NCI-H1417 treated with DMSO at 0.1 percent for 48 hours (cell line): ENCODE measurements around the gene TRIM38.
"Not testable (repeated sequence)": the region's sequence is repeated elsewhere in the genome, so short reads cannot be mapped to it uniquely, and the experiment has no call there.

Experiments used
- DNase-seq: peaks from one replicate; lab custom pipeline; 2025; lab: John Stamatoyannopoulos, UW

TRIM38 gene, protein sequence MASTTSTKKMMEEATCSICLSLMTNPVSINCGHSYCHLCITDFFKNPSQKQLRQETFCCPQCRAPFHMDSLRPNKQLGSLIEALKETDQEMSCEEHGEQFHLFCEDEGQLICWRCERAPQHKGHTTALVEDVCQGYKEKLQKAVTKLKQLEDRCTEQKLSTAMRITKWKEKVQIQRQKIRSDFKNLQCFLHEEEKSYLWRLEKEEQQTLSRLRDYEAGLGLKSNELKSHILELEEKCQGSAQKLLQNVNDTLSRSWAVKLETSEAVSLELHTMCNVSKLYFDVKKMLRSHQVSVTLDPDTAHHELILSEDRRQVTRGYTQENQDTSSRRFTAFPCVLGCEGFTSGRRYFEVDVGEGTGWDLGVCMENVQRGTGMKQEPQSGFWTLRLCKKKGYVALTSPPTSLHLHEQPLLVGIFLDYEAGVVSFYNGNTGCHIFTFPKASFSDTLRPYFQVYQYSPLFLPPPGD

DNA sequence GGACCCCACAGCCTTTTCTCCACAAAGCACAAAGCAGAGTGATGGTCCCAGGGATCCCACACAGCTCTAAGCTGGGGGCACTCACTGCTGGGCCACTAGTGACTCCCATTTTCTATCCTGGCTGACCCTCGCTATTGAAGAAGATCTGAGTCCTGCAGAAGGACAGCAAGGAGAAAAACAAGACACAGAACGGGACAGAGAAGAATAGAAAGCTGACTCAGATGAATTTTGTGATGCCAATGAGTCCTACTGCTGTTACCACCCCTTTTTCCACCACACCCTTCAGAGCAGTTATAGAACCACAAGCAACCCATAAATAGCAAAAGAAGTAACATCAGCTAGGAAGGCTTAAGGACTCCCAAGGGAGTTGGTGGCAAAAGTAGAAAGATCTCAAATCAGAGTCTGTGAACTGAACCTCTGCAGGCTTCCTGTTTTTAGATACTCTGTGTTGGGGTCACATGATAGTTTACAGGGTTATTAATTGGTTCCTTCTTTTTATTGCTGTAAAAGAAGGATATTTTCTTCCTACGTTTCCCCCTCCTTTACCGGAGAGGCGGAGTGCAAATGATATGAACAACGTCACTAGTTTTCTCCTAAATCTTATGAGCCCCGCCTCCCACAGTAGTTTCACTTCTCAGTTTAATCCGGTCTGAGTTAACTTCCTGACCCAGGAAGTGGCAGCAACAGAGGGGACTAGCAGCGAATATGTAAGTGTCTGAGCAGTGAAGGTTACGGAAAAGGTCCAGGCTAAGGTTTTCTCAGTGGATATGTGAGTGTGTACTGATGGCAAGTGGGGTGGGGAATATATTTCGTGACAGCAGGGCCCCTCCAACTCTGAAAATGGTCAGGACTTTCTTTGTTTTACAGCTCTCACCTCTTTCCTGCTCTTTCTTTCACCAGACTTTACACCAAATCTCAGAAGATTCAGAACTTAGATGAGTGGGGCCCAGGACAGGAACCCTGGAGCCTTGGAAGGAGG lies at the start of gene TRIM38:
Gene TRIM38, plus strand, starts transcription at position 654 of the 979 bp plus-strand sequence. CDS start 3,721 bp downstream, outside the sequence.
- no peak for DNase-seq

DNA sequence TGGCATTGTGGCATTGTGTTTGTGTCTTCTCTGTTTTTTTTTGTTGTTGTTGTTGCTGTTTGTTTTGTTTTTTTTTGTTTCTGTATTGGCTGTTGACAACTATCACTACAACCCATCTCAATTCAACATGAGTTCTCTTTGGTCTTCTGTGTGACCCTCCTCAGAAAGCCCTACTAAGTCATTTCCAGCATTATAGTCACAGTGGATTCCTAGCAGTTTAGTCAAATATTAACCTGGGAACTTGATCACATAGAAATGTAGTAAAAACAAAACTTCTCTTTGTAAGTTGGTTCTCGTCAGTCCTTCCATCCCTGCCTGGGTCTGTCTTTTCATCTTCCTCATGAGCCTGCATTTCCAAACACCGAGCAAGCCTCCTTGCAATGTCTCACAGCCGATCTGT lies 48.9 kb upstream of the TRIM38 start:
- no peak for DNase-seq

DNA sequence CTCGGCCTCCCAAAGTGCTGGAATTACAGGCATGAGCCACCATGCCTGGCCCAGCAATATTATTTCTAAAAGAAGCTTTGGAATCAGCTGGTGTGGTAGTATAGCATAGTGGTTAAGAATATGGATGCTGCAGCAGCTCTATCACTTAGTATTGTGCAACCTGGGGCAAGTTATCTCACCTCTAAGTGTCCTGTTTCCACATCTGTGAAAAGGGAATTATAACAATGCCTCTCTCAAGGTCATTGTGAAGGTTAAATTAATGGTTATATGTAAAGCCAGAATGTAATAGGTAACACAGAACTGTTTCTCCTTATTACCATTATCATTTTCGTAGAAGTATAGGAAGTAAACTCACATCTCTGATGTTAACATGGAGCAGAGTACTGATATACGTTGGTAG lies 46.3 kb upstream of the TRIM38 start:
- no peak for DNase-seq

DNA sequence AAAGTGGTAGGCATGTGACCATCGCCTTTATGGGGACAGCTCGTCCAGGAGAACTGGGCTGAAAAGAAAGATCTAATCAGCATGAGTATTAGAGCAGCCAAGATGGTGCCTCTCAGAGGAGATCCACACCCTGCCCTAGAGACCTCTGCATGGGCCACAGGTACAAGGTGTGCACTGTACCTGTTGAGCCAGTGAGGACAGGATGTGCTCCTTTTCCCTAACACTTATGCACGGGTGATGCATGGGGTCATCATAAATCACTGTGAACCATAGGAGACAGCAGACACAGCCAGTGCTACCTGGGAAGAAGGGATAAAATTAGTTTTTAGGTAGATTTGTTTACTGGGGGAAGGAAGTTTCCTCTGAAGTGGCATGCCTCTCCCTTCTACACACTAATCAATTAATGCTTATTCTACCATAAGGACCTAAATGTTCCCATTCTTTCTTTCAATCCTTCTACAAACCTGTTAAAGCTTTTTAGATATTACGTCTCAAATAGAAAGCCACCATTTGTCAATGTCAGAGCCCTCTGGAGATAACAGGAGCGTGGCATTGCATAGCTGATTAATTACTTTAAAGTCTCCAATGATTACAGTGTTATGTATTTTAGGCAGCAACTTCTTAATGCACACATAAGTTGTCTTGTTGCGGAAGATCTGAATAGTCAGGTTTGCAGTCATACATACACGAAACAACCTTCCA lies 45.7 kb upstream of the TRIM38 start:
- DNase-seq = no peak

DNA sequence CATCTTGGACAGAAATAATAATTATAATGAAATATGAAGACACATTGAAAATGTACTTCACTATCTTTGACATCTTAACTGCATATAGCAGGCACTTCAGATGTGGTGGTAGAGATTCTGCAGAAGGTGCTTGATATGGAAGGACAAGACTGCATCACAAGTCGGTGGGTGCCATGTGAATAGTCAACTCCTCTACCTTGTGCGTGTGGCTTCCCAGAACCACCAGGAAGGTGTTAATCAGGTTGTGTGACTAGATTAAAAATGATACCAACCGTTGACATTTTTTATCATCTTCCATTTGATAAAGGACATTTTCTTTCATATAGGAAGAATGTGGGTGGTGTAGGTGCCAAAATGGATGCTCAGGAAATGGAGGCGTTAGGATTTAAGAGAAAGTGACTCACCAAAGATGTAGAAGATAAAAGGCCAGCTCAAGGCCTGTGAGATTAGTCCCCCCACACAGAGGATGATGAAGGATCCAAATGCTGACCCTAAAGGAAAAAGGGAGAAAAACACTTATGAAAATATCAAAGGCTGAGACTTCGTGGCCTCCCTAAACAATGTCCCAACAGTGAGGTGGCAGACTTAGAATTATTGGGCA lies 44.4 kb upstream of the TRIM38 start:
- DNase-seq = no peak

DNA sequence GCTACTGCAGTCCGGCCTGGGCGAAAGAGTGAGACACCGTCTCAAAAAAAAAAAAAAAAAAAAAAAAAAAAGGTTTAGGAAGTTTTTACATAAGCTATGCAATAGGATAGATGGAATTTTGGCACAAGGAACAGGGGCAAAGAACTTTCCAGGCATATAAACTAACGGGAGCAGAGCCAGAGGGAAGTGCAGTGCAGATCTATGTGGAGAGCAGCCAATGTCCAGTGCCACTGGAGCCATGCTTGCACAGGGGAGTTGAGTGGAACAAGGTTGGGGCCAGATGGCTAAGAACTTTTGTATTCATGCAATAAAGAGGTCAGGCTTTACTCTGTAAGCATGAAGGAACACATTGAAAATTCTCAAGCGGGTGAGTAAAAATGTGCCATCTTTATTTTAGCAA lies 42.9 kb upstream of the TRIM38 start:
- DNase-seq = no peak

DNA sequence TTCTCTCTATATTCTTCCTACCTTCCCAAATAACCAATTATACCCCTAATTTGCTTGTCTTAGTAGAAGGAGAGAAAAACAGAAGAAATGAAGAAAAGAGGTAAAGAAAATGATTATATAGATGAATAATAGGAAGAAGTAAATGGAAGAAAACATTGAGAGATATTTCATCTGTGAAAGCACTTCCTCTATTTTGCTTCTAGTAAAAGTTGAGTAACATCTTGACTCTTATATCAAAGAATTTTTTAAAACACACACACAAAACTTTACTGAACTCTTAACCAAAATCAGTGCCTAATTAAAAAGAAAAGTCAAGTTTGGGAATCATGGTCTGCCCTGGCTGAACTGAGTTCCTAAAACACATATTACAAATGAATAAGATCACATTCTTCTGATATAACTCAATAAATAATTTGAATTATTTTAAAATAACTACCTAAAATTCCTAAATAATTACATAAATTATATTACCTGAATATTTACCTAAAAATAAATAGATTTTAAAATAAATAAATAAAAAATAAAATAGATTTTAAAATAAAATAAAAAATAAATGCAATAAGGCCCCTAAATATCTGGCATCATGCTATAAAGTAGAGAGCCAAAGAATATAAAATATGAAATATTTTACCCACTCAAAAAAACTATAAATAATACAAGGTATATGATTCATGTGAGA lies 40.9 kb upstream of the TRIM38 start:
- no peak for DNase-seq

DNA sequence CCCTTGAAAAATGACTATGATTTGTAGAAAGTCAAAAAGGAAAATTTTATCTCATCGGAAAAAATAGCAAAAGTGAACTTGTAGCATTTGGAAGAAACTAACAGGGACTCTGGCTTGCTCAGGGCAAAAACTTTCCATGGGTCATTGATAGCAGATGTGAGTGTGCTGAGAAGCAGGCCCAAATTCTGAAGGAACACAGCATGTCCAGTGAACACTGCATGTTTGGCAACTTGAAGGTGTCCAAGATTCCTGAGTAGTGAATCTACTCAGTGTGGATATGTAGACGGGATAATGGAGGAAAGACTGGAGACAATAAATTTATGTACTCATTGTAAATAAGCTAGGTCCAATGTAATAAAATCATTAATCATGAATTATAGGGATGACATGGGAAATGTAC lies 40.3 kb upstream of the TRIM38 start:
- no peak for DNase-seq

DNA sequence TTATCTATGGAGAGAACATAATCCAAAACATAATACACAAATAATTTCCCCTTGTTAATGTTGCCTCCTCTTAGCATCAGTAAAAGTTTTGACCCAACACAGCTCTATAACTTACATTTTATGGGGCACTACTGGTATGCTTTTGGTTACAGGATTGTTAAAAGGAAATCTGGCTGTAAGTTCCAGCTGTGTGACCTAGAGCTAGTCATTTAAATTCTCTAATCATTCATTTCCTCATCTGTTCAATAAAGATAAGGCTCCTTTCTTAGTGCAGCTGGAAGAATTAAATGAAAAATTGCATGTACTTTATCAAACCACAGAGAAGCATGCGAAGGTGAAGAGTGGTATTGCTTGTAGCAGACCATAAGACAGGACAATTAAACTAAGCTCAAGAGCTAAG lies 36.7 kb upstream of the TRIM38 start:
- DNase-seq = no peak

DNA sequence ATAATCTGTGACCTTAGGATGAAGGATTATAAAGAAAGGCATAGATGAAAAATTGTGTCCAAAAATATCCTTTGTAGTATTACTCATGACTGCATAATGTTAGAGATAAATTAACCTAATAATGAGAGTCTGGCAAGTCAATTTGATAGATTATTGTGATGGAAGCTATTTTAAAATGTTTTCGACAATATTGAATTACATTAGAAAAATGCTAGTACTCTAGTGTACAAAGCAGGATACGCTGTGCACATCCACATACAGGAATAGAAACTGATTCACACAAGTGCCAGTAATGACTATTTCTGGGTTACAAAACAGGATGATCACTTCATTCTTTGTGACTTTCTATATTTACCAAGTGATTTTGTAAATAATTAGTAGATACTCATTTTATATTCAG lies 35.4 kb upstream of the TRIM38 start:
- no peak for DNase-seq

DNA sequence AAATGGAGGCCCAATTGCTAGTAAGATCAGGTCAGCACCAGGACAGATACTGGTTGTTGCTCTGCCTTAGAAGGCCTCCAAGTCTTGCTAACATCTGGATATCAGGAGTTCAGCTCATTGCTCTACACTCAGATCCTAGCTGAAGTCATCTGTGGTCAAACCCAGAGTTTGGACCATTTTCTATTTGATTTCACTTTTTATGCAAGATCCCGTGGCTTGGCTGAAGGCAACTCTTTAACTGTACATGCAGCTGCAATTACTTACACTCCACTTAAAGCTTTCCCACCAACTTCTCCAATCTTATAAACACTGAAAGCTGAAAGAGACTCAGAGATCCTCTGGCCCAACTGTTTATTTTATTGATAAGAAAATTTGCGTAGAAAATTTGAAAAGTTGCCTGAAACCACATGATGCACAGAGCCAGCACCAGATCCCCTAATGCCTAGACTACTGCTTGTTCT lies 34.8 kb upstream of the TRIM38 start:
- DNase-seq = no peak

DNA sequence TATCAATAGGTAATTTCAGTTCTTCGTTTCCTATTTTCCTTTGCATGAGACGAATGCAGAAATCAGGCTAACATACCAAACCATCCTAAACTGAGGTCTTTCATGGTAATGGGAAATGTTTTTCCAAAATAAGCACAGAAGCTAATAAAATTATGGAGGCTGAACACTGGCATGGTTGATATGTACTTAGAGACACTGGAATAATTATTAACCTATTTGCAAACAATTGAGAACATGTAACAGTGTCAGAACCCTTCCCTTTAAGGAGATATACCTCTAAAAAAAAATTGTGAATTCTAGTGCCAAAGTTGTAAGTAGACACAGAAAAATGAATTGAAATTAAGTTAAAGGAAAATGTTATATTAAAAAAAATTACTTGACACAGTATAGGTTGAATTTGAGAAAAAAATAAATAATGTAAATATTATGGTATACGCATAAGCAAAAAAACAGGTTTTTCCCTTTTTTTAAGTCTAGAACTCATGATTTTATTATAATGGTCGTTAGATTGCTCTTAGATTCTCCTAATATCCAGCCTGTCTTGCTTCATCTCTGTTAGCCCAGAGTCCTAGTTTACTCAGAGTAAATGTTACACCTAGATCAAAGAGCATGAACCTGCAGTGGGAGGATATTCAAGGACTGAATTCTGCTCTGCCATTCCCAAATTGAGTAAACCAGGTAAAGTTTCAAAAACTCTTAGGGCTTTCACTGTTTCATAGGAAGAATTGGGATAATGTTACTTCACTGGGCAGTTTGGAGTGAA lies 33.9 kb upstream of the TRIM38 start:
- DNase-seq = no peak

DNA sequence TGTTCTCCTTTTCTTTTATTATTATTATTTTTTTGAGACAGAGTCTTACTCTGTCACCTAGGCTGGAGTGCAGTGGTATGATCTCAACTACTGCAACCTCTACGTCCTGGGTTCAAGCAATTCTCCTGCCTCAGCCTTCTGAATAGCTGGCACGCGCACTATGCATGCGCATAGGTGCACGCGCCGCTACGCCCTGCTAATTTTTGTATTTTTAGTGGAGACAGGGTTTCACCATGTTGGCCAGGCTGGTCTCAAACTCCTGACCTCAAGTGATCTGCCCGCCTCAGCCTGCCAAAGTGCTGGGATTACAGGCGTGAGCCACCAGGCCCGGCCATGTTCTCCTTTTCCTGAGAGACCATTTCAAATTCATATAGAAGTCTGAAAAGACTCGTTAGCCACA lies 32.8 kb upstream of the TRIM38 start:
- not testable (repeated sequence) for DNase-seq

DNA sequence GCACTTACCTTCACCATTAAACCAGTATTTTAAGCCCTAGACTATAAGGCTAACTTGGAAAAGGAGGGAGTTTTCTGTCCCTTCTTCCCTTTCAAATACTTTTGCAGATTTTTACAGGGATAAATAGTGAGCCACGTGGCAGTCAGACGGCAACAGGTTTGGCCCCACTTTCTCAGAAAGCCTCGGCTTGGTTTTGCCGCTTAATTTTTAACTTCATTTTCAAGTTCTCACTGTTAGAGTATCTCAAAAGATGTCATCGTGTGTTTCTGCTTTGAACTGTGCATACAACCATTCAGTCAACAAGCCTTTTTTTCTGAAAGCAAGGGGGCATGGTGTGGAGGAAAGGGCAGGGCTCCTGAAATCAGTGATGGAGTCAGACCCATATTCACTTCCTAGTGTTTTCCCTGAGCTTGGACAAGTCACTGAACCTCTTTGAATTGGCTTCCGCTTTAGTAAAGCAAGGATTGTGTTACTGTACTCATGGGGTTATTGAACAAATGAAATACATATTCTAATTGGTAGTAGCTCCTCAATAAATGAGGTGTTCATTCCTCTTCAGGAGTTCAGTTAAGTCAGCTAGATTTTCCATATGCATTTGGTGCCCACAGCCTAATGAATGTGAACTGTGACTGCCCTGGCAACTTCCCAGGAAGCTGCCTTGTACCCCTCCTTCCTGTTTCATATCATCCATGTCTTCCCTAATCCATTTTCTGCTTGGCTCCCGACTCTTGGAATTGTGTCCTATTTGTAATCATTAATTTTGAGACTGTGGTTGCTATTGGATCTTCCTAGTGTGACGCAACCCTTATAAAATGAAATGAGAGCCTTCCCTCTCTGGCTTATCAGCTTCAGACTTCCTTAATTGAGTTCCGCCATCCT lies 31.8 kb upstream of the TRIM38 start, which contains the start of gene SLC17A2:
Gene SLC17A2, minus strand, starts transcription at position 160 of the 879 bp plus-strand sequence. CDS start 4,895 bp downstream, outside the sequence.
- DNase-seq = no peak

DNA sequence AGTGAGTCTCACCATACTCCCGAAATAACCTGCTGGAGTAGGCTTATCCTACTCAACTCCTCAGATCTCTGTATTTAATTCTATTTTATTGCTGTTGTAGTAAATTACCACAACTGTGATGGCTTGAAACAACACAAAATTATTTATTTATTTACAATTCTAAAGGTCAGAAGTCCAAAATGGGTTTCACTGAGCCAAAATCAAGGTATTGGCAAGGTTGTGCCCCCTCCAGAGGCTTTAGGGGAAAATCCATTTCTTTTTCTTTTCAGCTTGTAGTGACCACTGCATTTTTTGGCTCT lies 31.2 kb upstream of the TRIM38 start:
- no peak for DNase-seq

DNA sequence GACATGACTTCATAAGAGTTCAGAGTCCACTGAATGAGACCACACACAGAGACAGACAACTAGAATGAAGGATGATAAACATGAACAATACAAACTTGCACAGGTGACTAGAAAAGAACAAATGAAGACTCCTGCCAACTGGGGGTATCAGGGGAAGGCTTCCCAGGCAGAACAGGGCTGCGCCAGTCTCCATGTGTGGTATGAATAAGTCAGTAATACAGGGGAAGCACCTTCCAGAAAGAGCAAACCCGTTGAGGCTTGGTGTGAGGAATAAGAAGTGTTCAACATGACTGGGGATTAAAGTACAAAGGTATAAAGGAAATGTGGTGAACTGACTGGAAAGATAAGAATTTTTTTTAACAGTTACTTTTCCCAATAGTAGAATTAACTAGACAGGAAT lies 28.4 kb upstream of the TRIM38 start:
- DNase-seq = no peak

DNA sequence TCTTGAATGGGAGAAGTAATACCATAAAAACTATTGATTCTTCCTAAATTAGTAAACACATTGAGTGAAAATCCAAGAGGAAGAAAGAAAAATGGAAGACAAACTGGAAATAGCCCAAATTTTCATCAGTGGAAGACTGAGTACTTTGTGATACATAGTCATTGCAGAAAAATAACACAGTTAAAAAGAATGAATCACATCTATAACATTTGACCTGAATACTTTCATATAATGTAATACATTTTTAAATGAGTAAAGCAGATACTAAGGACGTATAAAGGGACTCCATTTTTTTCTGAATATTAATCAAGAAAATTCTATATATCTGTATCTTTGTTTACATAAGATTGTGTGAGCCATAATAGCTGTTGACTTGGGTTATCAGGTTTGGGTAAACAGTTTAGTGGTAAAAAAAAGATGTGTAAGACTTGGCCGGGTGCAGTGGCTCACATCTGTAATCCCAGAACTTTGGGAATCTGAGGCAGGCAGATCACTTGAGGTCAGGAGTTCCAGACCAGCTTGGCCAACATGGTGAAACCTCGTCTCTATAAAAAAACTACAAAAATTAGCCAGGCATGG lies 27.8 kb upstream of the TRIM38 start:
- no peak for DNase-seq

DNA sequence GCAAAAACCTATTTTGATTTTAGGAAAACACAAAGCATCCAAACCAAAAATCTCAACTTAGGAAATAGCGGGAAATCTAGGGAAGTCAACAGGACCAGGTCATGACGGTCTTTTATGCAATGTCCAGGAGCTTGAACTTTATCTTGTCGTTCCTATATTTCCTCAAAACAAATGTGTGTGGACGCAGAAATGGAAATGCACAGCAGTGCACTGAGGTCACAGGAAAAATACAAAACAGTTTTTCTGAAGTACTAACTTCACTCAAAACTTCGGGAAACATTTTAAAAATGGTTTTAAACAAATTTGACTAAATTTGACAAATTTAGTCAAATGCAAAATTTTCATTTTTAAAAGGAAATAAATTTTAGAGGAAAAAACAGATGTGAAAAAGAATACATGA lies 26.6 kb upstream of the TRIM38 start:
- DNase-seq = no peak

DNA sequence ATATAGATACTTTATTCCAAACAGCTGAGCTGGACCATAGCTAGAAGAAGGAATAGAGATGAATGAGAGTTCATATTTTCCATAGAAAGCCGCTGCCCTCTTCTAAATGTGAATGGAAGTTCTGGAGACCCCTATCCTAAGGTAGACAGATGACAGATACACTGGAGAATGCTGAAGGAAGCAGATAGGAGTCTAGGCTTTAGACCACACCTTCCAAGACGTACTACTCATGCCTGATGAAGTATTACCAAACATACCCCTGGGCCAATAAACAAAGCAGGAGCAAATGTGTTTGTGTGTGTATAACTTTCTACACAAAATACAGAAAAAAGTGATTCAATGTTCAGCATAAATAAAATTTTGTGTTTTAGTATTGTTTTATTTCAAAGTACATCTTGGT lies 23.0 kb upstream of the TRIM38 start:
- DNase-seq = no peak
